ENCODE data around the gene EOGT.
A peak's percentile ranks its signal among the peaks of the same experiment; 100 is the strongest.

The EOGT gene

GRCh38 chr3:69016102-69016501 is 2.6 kb upstream of the EOGT start:
- DNase-seq: no peak
- Mint-ChIP-seq H3K27ac (no peak overlapping the region), H3K36me3 (ENCODE audit: low read depth) (peaks cover 10% of the 10 kb centered on the region), H3K4me3 (no peak overlapping the region), H3K27me3 (no peaks in the 10 kb centered on the region), H3K4me1 (peaks cover 28% of the 10 kb centered on the region), H3K9me3 (no peaks in the 10 kb centered on the region)
- ATAC-seq: no peak

- H3K9me3 Mint-ChIP-seq: no peaks in the 10 kb centered on the region
- no peak for ATAC-seq
- no peaks in the 10 kb centered on the region for H3K27me3 Mint-ChIP-seq
- DNase-seq: no peak
- H3K36me3 Mint-ChIP-seq (ENCODE audit: low read depth): peaks cover 7% of the 10 kb centered on the region
- H3K4me3 Mint-ChIP-seq: peak overlapping the region; percentile 81
- H3K27ac Mint-ChIP-seq: peak overlapping the region; percentile 84
- H3K4me1 Mint-ChIP-seq: peaks cover 25% of the 10 kb centered on the region
Measured at GRCh38 chr3:69014022-69014580, 617 bp upstream of the EOGT start.

DNA sequence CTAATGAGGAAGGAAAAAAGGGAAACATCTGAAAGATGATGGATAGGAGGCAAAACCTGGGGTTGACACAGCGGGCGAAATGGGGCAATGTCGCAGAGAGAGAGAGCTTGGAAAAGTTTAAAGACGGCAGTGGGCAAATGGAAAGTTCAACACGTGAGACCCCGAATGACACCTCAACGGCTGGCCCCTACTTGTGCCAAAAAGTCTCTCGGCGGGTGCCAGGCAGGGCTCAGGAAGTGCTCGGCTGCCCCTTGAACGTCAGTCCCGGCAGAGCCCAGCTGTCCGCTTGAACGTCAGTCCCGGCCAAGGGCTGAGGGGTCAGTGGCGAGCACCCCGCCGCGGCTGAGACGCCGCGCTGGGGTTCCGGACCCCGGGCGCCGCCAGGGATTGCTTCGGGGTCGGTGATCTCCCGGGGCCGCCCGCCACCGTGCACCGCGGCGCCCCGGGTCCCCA is 658 bp downstream of the EOGT start:
- ATAC-seq: peak; percentile 24
- Mint-ChIP-seq H3K4me3 (peak overlapping the region; percentile 81), H3K27me3 (no peaks in the 10 kb centered on the region), H3K9me3 (no peaks in the 10 kb centered on the region), H3K27ac (peak overlapping the region; percentile 60), H3K36me3 (ENCODE audit: low read depth) (peaks cover 9% of the 10 kb centered on the region), H3K4me1 (peaks cover 25% of the 10 kb centered on the region)
- DNase-seq: peak; percentile 40

GRCh38 chr3:69012100-69012799 is 1.2 kb downstream of the EOGT start:
- Mint-ChIP-seq H3K4me1 (peaks cover 25% of the 10 kb centered on the region), H3K4me3 (peak overlapping the region; percentile 81), H3K27me3 (no peaks in the 10 kb centered on the region), H3K9me3 (no peaks in the 10 kb centered on the region), H3K36me3 (ENCODE audit: low read depth) (peaks cover 6% of the 10 kb centered on the region), H3K27ac (peak overlapping the region; percentile 60)
- DNase-seq (no peak), ATAC-seq (no peak)

DNA sequence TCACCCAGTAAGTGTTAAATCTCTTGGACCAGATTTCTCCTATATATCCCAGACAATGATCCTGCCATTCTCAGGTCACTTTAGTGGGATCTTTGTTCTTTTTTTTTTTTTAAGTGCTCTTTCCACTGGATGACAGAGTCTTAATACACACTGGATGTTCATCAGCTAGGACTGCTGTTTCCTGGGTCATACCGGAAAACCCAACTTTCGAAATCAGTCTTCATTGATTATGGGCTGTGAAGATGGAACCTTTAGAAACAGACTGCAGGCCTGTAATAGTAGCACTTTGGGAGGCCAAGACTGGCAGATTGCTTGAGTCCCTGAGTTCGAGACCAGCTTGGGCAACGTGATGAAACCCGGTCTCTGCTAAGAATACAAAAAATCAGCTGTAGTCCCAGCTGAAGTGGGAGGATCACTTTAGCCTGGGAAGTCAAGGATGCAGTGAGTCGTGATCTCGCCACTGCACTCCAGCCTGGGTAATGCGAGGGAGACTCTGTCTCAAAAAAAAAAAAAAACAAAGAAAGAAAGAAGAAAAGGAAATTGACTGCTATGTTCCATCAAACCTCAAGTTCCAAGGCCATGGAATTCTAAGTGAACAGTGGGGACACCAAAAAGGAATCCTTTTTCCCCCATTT is 2.3 kb downstream of the EOGT start:
- Mint-ChIP-seq H3K27me3 (no peaks in the 10 kb centered on the region), H3K4me3 (no peak overlapping the region), H3K4me1 (peaks cover 25% of the 10 kb centered on the region), H3K9me3 (no peaks in the 10 kb centered on the region), H3K27ac (no peak overlapping the region), H3K36me3 (ENCODE audit: low read depth) (peaks cover 4% of the 10 kb centered on the region)
- no peak for DNase-seq
- ATAC-seq: no peak

- Mint-ChIP-seq H3K27ac (no peak overlapping the region), H3K9me3 (no peaks in the 10 kb centered on the region), H3K4me3 (no peak overlapping the region), H3K27me3 (no peaks in the 10 kb centered on the region), H3K36me3 (ENCODE audit: low read depth) (peaks cover 4% of the 10 kb centered on the region), H3K4me1 (peaks cover 18% of the 10 kb centered on the region)
- ATAC-seq: no peak
- DNase-seq: no peak
Measured at GRCh38 chr3:69009559-69010410, 3.7 kb downstream of the EOGT start.

DNA sequence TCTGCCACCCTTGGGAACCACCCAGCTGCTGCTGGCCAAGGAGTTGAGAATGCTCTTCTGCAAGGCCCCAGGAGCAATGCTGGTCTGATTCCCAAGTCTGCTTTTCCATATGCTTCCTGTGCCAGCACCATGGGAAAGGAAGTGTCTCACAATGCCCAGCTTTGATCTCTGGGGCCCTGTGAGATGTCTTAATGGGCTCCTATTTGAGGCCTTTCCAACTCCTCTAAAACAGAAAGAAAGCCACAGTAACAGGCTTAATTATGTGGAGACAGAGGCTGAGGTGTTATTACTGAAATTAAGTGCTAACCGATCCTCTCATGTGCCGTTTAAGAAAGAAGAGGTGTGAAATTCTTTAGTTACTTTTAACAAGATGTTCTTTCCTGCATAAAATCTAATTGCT is 4.5 kb downstream of the EOGT start:
- Mint-ChIP-seq H3K27ac (no peak overlapping the region), H3K9me3 (no peaks in the 10 kb centered on the region), H3K4me3 (no peak overlapping the region), H3K27me3 (no peaks in the 10 kb centered on the region), H3K4me1 (peaks cover 10% of the 10 kb centered on the region), H3K36me3 (ENCODE audit: low read depth) (peaks cover 7% of the 10 kb centered on the region)
- ATAC-seq (no peak), DNase-seq (no peak)

GRCh38 chr3:69005791-69006482 is 7.5 kb downstream of the EOGT start:
- H3K4me1 Mint-ChIP-seq: no peaks in the 10 kb centered on the region
- no peak for ATAC-seq
- peaks cover 21% of the 10 kb centered on the region for H3K36me3 Mint-ChIP-seq (ENCODE audit: low read depth)
- no peaks in the 10 kb centered on the region for H3K27me3 Mint-ChIP-seq
- no peaks in the 10 kb centered on the region for H3K9me3 Mint-ChIP-seq
- no peak overlapping the region for H3K4me3 Mint-ChIP-seq
- no peak overlapping the region for H3K27ac Mint-ChIP-seq
- no peak for DNase-seq

GRCh38 chr3:69005071-69005790 is 8.3 kb downstream of the EOGT start:
- H3K36me3 Mint-ChIP-seq (ENCODE audit: low read depth): peaks cover 21% of the 10 kb centered on the region
- no peaks in the 10 kb centered on the region for H3K27me3 Mint-ChIP-seq
- no peaks in the 10 kb centered on the region for H3K4me1 Mint-ChIP-seq
- H3K9me3 Mint-ChIP-seq: no peaks in the 10 kb centered on the region
- ATAC-seq (no peak), DNase-seq (no peak)
- H3K27ac Mint-ChIP-seq: no peak overlapping the region
- H3K4me3 Mint-ChIP-seq: no peak overlapping the region

DNA sequence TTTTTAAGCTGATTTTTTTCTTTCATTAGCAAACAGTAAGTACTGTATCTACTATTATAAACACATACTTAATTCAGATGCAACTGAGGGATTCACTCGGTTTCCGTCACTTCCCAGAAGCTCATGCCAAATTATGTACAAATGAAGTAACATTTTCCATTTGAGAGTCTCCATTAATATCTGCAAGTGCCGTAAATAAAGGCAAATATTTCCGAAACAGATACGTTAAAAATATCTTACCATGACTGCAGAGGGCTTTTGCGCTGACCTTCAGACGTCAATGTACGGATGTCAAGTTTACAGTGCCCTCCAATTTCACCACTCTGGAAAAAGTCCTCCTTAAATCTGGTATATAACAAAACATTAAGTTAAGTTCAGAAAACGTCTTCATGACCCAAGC is 9.3 kb downstream of the EOGT start:
- ATAC-seq (no peak), DNase-seq (no peak)
- Mint-ChIP-seq H3K4me3 (no peak overlapping the region), H3K27me3 (no peaks in the 10 kb centered on the region), H3K36me3 (ENCODE audit: low read depth) (peaks cover 21% of the 10 kb centered on the region), H3K27ac (no peak overlapping the region), H3K4me1 (no peaks in the 10 kb centered on the region), H3K9me3 (no peaks in the 10 kb centered on the region)

- H3K27me3 Mint-ChIP-seq: no peaks in the 10 kb centered on the region
- H3K4me1 Mint-ChIP-seq: peaks cover 2% of the 10 kb centered on the region
- ATAC-seq (no peak), DNase-seq (no peak)
- peaks cover 34% of the 10 kb centered on the region for H3K36me3 Mint-ChIP-seq (ENCODE audit: low read depth)
- no peaks in the 10 kb centered on the region for H3K9me3 Mint-ChIP-seq
- no peak overlapping the region for H3K4me3 Mint-ChIP-seq
- no peak overlapping the region for H3K27ac Mint-ChIP-seq
Measured at GRCh38 chr3:68999605-69000004, 13.9 kb downstream of the EOGT start.

DNA sequence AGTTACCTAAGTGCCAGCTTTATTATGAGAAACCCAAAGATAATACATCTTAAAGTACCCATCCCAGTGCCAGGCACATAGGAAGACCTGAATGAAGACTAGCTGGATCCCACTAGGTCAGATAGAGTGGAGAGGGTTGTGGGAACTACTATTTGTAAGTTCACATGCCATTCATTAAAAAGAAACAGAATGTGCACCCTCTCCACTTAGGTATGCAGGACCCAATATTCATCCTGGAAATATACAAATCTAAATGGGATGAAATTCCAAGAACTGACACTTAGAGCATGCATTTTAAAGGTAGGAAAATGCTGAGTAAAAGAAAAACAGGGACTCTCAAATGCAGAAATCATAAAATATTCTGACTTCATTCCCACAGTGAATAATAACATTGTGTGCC is 14.3 kb downstream of the EOGT start:
- H3K27ac Mint-ChIP-seq: no peak overlapping the region
- peaks cover 33% of the 10 kb centered on the region for H3K36me3 Mint-ChIP-seq (ENCODE audit: low read depth)
- peaks cover 2% of the 10 kb centered on the region for H3K4me1 Mint-ChIP-seq
- no peak overlapping the region for H3K4me3 Mint-ChIP-seq
- H3K9me3 Mint-ChIP-seq: no peaks in the 10 kb centered on the region
- H3K27me3 Mint-ChIP-seq: no peaks in the 10 kb centered on the region
- DNase-seq: no peak
- no peak for ATAC-seq

DNA sequence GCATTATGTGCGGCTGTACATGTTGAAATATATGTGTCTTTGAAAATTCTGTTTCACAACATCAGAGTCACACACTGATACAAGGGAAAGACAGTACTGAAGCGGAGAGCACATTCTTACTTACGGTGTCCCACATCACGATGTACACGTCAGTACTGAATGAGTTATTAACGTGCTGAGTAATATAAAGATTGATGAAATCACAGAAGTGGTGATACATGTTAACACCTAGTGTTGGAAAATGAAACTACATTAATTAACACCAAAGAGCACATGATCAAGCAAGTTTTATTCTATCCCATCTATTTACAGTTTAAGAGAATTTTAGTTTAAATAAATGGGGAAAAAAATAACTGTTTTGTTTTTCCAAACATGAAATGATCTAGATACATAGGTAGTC is 15.6 kb downstream of the EOGT start:
- DNase-seq: no peak
- H3K27ac Mint-ChIP-seq: no peak overlapping the region
- no peaks in the 10 kb centered on the region for H3K27me3 Mint-ChIP-seq
- H3K4me3 Mint-ChIP-seq: no peak overlapping the region
- peaks cover 2% of the 10 kb centered on the region for H3K4me1 Mint-ChIP-seq
- no peaks in the 10 kb centered on the region for H3K9me3 Mint-ChIP-seq
- peaks cover 32% of the 10 kb centered on the region for H3K36me3 Mint-ChIP-seq (ENCODE audit: low read depth)
- peak; percentile 68 for ATAC-seq

Data from activated naive CD8-positive, alpha-beta T cell treated with anti-CD3 and anti-CD28 coated beads, Interleukin-2, amount 50 U/mL, for 24 hours (primary cell).